NCI-H345 treated with DMSO at 0.1 percent for 48 hours (cell line): ENCODE results near the gene MAP1LC3A.

Experiments
- DNase-seq: peaks from one replicate; lab custom pipeline; 2025; ENCODE audit not compliant: unreplicated experiment; lab: John Stamatoyannopoulos, UW

The MAP1LC3A gene

GRCh38 chr20:34574861-34575260 is 16.3 kb downstream of the MAP1LC3A start:
- no peak for DNase-seq

GRCh38 chr20:34575271-34575670 is 16.8 kb downstream of the MAP1LC3A start:
- DNase-seq, result no peak

- DNase-seq, result no peak
Measured at GRCh38 chr20:34575756-34576155, 17.2 kb downstream of the MAP1LC3A start.

DNA sequence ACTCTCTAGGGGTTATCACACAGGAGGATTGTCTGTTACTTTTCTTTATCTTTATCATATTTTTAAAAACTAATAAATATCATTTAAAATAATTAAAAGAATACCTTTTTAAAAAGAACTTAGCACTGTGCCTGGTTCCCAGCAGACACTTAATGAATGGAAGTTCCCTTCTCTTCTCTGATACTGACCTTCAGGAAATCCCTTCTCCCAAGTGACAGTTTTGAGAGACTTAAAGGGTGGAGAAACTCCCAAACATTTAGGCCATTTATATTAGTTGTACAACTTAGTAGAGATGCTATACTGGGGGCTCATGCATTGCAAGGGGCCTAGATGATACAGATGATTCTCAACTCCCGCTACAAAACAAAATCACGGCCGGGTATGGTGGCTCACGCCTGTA is 18.5 kb downstream of the MAP1LC3A start:
- DNase-seq, result no peak

DNA sequence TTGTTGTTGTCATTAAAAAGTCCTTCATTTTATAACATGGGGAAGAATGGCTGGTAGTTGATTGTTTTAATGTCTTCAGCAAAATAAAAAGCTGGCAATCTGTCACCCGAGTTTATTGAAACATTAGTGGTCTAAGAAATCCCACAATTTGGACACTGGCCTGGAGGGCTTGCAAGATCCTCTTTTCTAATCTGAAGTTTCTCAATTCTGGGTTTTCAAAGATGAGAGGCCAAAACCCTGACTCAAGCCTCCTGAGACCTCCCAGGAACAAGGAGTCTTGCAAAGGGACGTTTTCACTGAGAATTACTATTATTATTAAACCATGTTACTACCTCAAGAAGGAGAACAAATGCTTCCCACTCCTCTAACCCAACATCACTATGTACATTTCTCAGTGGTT is 19.5 kb downstream of the MAP1LC3A start:
- no peak for DNase-seq

DNA sequence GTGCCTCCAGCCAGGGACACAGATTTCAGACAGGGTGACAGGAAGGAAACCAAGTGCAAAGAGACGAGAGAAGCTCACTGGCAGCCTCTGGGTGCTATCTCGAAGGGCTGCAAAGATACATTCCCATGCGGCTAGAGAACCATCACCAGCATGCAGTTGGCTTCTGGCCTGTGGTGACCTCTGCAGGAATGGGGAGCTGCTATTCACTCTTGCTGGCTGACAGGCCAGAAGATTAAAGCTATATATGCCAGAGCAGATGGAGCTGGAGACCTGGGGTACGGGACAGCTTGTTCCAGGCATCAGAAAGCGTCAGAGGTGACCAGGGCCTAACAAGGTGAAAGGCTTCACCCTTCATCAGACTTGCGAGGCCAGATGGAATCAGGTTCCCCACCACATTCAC is 20.0 kb downstream of the MAP1LC3A start:
- DNase-seq, result no peak

DNA sequence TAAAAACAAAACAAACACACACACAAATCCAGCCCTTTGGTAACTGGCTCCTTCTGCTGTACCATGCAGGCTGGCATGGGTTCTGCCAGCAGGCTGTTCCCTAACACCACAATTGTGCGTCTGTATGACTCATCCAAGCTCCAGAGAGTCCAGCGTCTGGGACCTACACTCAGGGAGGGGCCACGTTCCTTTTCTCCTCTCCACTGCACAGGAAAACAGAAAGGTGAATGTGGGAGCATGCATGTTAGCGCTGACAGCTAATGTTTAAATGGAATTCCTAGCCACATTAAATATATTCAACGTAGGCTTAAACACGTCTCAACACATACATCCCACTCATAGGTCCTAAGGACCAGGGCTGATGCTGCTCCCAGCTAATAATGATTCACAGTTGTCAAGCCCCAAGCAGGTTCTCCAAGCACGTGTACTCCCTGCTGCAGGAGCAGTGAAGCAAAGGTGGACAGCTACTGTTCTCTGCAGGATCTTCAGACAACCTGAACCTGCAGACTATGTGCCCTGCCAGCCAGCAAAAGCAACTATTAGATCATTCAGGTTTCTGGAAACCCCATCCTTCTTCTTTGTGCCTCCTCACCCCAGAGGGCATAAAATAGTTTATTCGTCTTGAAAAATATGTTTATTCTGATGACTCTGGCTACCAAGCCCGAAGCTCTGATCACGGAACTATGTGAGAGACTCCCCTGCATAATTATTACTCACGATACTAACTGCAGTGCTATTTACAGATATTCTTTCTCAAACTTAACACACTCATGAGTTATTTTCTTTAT is 20.9 kb downstream of the MAP1LC3A start:
- DNase-seq, result no peak

DNA sequence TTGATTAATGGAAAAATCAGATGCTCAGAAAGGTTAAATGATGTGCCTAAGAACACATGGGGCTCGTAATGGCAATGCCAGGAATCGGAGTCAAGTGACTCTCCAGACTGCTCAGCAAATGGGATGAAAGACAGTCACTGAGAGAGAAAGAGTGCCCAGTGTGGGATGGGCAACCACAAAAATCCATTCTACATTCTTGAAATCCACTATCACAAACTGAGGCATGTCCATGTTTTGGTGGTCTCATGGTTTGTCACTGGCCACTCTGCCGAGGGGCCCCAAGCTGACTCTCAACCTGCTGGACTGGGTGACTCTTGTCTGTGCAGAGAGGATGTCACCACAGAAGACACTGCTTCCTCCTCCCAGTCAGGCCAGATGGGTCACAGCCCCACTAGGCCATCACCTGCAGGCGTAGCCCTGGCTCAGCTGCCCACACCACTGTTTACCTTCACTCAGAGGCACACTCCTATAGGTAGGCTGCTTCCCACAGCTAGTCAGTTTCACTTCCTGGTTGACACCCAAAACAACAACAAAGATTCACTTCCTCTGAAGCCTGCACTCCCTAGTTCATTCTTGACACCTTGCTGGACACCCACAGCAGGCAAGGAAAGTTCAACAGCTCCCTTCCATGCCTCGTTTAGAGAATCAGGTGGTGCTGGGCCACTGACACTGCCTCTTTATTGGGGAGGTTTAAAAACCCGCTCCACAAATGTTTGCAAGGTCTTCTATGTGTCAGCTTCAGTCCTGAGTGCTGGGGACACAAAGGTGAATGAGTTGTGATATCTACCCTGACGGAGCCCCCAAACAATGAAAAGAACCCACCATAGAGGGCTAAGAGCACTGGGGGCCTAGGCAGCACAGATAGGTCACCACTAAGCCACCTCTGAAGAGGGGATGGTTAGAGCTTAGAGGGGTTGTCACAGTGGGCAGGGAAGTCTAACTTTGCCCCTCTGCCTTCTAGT is 21.7 kb downstream of the MAP1LC3A start:
- no peak for DNase-seq

GRCh38 chr20:34581341-34582184 is 23.0 kb downstream of the MAP1LC3A start:
- DNase-seq, result no peak

- DNase-seq, result no peak
Measured at GRCh38 chr20:34582221-34582620, 23.7 kb downstream of the MAP1LC3A start.

GRCh38 chr20:34582911-34583310 is 24.4 kb downstream of the MAP1LC3A start:
- no peak for DNase-seq

- no peak for DNase-seq
Measured at GRCh38 chr20:34583544-34583943, 25.0 kb downstream of the MAP1LC3A start.

GRCh38 chr20:34585019-34585418 is 26.5 kb downstream of the MAP1LC3A start:
- DNase-seq, result no peak

DNA sequence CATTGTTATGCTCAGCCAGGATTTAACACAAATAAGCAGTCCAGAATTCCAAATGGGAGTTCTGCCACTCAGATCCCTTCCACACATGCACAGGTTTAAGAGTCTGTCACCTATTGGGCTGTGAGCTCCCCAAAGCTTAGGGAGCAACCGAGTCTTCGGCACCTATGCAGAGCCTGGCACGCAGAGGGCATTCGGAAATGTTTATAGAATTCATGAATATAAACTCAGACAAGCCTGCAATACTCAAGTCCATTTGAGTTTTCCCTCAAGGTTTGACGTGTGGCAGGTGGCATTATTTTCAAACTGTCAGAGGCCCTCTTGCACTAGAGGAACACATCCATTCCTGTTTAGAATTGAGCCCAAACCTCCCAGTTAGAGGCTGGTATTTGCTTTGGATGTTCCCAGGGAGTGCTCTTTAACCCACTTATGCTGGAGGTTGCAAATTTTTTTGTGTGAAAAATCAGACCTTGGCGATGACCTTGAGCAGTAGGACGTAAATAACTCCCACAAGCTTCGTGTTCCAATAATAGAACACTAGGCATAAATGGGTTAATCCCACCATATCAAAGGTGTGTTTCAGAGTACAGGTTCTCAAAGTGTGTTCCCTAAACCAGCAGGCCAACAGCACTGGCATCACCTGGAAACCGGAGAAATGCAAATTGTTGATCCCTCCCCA is 28.1 kb downstream of the MAP1LC3A start:
- no peak for DNase-seq

DNA sequence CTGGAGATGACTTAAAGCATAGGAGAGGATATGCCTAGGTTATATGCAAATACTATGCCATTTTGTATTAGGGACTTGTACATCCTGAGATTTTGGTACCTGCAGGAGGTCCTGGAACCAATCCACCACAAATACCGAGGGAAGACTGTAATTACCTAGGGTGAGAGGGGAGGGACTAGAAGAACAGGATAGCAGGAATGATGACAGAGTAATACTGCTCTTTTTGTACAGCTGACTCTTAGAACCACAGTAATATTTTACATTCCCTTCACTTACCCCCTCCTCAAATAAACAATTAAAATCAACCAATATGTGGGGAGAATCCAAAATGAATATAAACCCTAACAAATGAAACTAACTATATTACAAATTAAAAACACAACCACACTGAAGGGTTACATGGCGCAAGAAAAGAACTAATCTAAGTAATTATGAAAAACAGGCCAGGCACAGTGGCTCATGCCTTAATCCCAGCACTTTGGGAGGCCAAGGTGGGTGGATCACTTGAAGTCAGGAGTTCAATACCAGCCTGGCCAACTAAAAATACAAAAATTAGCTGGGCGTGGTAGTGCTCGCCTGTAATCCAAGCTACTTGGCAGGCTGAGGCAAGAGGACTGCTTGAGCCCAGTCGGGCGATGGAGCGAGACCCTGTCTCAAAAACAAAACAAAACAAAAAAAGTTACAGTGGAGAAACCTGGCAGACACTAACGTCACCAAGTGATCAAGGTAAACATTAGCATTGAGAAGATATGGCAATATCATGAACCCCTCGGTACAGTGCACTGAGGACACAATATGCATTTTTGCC is 37.1 kb downstream of the MAP1LC3A start:
- DNase-seq, result no peak

DNA sequence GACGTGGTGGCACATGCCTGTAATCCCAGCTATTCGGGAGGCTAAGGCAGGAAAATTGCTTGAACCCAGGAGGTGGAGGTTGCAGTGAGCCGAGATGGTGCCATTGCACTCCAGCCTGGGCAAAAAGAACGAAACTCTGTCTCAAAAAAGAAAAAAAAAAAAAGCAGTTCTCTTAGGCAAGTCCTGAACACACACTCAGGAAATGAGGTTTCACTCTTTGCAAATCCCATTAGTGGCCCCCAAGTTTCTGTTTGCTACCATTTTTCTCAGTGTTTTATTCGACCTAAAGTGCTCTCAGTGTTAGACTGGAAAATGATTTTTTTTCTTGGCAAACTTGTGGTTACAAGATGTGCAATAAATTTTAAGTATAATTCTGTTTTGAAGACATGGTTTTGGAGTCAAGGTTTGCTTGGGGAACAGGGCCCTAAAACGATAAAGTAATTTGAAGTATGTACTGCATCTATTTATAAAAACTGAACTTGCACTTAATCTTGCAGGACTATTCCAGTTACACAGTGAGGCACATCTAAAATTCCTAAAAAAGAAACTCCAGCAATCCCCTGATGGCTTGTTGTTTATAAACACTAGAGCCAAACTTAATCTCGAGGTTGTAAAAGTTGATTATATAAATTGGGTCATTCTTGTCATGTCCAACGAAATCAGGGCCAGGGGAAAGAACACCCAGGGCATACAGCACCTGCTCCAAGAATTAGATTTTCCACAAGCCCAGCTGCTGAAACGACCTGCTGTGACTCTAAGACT is 42.6 kb downstream of the MAP1LC3A start:
- no peak for DNase-seq

- DNase-seq, result no peak
Measured at GRCh38 chr20:34604980-34605788, 46.7 kb downstream of the MAP1LC3A start.

DNA sequence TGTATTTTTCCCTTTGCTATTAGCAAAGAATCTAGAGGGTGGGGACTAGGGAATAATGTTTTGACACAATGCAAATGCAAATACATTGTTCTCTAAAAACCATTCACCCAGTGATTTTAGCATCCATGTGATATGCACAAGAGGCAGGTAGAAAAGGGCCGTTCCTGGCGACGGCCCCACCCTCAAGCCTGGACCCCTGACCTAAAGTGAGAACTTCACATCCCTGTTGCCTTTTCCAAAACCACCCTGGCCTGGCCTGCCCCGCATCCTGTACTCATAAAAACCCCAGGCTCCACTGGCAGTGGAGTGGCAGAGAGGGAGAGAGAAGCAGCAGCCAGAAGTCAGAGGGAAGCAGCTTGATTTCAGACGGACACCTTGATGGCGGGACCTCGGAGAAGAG is 48.5 kb downstream of the MAP1LC3A start:
- DNase-seq, result no peak
